HepG2 (cell line): ENCODE results near the gene SSX2IP. TPM values are rescaled to one million over a fixed set of nuclear protein-coding genes. Genes with fewer than 3 reads are reported as not detected.

Experiments
- EP300 ChIP-seq, 3 experiments: sonication (generic) in 1 of 3; formaldehyde crosslinking in 1 of 3; IDR thresholded peaks; 2 replicates each; pipeline versions ENCODE4 v1.5.1 to v1.6.1; 2011 to 2020; ENCODE audit warnings: low read depth in 2 of 3, low read length in 2 of 3, borderline replicate concordance in 1 of 3, improper control_type of control experiment in 1 of 3, mild to moderate bottlenecking in 1 of 3, missing genetic modification reagents in 1 of 3, moderate library complexity in 1 of 3
- HNRNPLL ChIP-seq: fragments of 200-400 bp; formaldehyde crosslinking; IDR thresholded peaks from 2 replicates; pipeline ENCODE4 v1.6.1; 2017; ENCODE audit warnings: mild to moderate bottlenecking, low read depth, low read length; ENCODE audit not compliant: poor library complexity, severe bottlenecking
- JUNB ChIP-seq: sonication (generic); formaldehyde crosslinking; IDR thresholded peaks from 2 replicates; pipeline ENCODE4 v1.8.0; 2022; ENCODE audit warnings: missing genetic modification reagents, mild to moderate bottlenecking, borderline replicate concordance
- KMT2B ChIP-seq: IDR thresholded peaks from 2 replicates; pipeline ENCODE4 v1.6.1; 2016; ENCODE audit warnings: missing genetic modification reagents, missing compliant biosample characterization
- MEIS2 ChIP-seq: sonication (generic); formaldehyde crosslinking; IDR thresholded peaks from 2 replicates; pipeline ENCODE4 v1.9.0; 2021; ENCODE audit warnings: mild to moderate bottlenecking, missing genetic modification reagents
- NAIF1 ChIP-seq: sonication (generic); formaldehyde crosslinking; IDR thresholded peaks from 2 replicates; pipeline ENCODE4 v1.5.0; 2020; ENCODE audit warnings: mild to moderate bottlenecking, missing genetic modification reagents, borderline replicate concordance
- NCOA1 ChIP-seq: sonication (generic); formaldehyde crosslinking; IDR thresholded peaks from 2 replicates; pipeline ENCODE4 v1.9.0; 2021; ENCODE audit warnings: missing genetic modification reagents
- NONO ChIP-seq, 2 experiments: fragments of 450-650 bp in 1 of 2; sonication (generic) in 1 of 2; formaldehyde crosslinking in 1 of 2; IDR thresholded peaks in 1 of 2; conservative IDR thresholded peaks in 1 of 2; 2 replicates each; pipeline versions ENCODE4 v1.6.1 to v1.8.0; 2017 to 2022; ENCODE audit warnings: mild to moderate bottlenecking in 1 of 2, missing genetic modification reagents in 1 of 2, moderate library complexity in 1 of 2
- PRDM15 ChIP-seq: sonication (generic); formaldehyde crosslinking; IDR thresholded peaks from 2 replicates; pipeline ENCODE4 v1.4.0; 2020; ENCODE audit warnings: missing genetic modification reagents
- REL ChIP-seq: sonication (generic); formaldehyde crosslinking; conservative IDR thresholded peaks from 2 replicates; pipeline ENCODE4 v1.8.0; 2022; ENCODE audit warnings: mild to moderate bottlenecking, missing genetic modification reagents, moderate library complexity
- RELA ChIP-seq: sonication (generic); formaldehyde crosslinking; IDR thresholded peaks from 2 replicates; pipeline ENCODE4 v1.4.0; 2020; ENCODE audit warnings: missing genetic modification reagents
- SMAD9 ChIP-seq: sonication (generic); formaldehyde crosslinking; IDR thresholded peaks from 2 replicates; pipeline ENCODE4 v1.5.1; 2020; ENCODE audit warnings: mild to moderate bottlenecking, missing genetic modification reagents
- TEAD2 ChIP-seq: sonication (generic); formaldehyde crosslinking; IDR thresholded peaks from 2 replicates; pipeline ENCODE4 v1.9.0; 2021; ENCODE audit warnings: missing genetic modification reagents
- ZBTB8A ChIP-seq: sonication (generic); formaldehyde crosslinking; IDR thresholded peaks from 2 replicates; pipeline ENCODE4 v1.4.0; 2020; ENCODE audit warnings: mild to moderate bottlenecking, low read depth, missing genetic modification reagents, borderline replicate concordance
- ZMAT3 ChIP-seq: sonication (generic); formaldehyde crosslinking; conservative IDR thresholded peaks from 2 replicates; pipeline ENCODE4 v1.7.0; 2021; ENCODE audit warnings: missing genetic modification reagents
- ZMYM4 ChIP-seq: sonication (generic); formaldehyde crosslinking; IDR thresholded peaks from 2 replicates; pipeline ENCODE4 v1.8.1; 2023; ENCODE audit warnings: mild to moderate bottlenecking, missing genetic modification reagents
- ZNF44 ChIP-seq: sonication (generic); formaldehyde crosslinking; IDR thresholded peaks from 2 replicates; pipeline ENCODE4 v1.5.1; 2020; ENCODE audit warnings: mild to moderate bottlenecking, missing genetic modification reagents
- ZNF546 ChIP-seq: sonication (generic); formaldehyde crosslinking; conservative IDR thresholded peaks from 2 replicates; pipeline ENCODE4 v1.8.1; 2023; ENCODE audit warnings: mild to moderate bottlenecking, missing genetic modification reagents
- ZNF709 ChIP-seq: sonication (generic); formaldehyde crosslinking; IDR thresholded peaks from 2 replicates; pipeline ENCODE4 v1.5.0; 2020; ENCODE audit warnings: mild to moderate bottlenecking, missing genetic modification reagents
- polyA plus RNA-seq, 8 experiments: library from polyadenylated mRNA; depleted of rRNA in 3 of 8; stranded (reverse) in 7 of 8; unstranded in 1 of 8; fragments of >200 nt; fragmentation: Illumina TruSeq in 4 of 8; extraction: Trizol in 4 of 8; gene quantifications; 2 replicates each; pipeline versions ENCODE4 v1.2.1 to v1.2.3, GENCODE V29; 2011 to 2016; ENCODE audit warnings: low read depth in 4 of 8, missing spikeins in 1 of 8, mixed read lengths in 1 of 8; ENCODE audit not compliant: insufficient read depth in 1 of 8
- total RNA-seq, 5 experiments: library from RNA; depleted of rRNA; stranded (reverse); fragments of >200 nt; fragmentation: Illumina TruSeq; extraction: Trizol; gene quantifications; 2 replicates each; pipeline ENCODE4 v1.2.3, GENCODE V29; 2016; ENCODE audit warnings: low read depth in 1 of 5
- TF ChIP-seq, protein P1 (sequence below): sonication (generic); formaldehyde crosslinking; IDR thresholded peaks from 2 replicates; pipeline ENCODE4 v1.5.1; 2020; ENCODE audit warnings: missing genetic modification reagents, mild to moderate bottlenecking, borderline replicate concordance
- TF ChIP-seq, protein P2 (sequence below): sonication (generic); formaldehyde crosslinking; IDR thresholded peaks from 2 replicates; pipeline ENCODE4 v1.4.0; 2020; ENCODE audit warnings: missing genetic modification reagents

SSX2IP gene
- total and polyA plus RNA-seq, 2 of the 13 experiments (the other 11 are each of a cell fraction or from before 2014, with no cell fraction given), result 2.7 to 23.7 TPM

- TF ChIP-seq, protein P1, sequence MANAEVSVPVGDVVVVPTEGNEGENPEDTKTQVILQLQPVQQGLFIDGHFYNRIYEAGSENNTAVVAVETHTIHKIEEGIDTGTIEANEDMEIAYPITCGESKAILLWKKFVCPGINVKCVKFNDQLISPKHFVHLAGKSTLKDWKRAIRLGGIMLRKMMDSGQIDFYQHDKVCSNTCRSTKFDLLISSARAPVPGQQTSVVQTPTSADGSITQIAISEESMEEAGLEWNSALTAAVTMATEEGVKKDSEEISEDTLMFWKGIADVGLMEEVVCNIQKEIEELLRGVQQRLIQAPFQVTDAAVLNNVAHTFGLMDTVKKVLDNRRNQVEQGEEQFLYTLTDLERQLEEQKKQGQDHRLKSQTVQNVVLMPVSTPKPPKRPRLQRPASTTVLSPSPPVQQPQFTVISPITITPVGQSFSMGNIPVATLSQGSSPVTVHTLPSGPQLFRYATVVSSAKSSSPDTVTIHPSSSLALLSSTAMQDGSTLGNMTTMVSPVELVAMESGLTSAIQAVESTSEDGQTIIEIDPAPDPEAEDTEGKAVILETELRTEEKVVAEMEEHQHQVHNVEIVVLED, result peak; percentile 43; the same call in 1 of the 2 replicates
- TF ChIP-seq PRDM15 (CRISPR knock-in tag), result peak; percentile 76
- TF ChIP-seq ZNF709 (CRISPR knock-in tag), result 0 out of 2 replicates have a peak, but pooled peaks have one; percentile 22
- no peak for TF ChIP-seq ZBTB8A (CRISPR knock-in tag)
- no peak for TF ChIP-seq SMAD9 (CRISPR knock-in tag)
- TF ChIP-seq MEIS2 (CRISPR knock-in tag), result no peak
- no peak for TF ChIP-seq ZNF44 (CRISPR knock-in tag)
- TF ChIP-seq JUNB (CRISPR knock-in tag), result no peak
- TF ChIP-seq, protein P2, sequence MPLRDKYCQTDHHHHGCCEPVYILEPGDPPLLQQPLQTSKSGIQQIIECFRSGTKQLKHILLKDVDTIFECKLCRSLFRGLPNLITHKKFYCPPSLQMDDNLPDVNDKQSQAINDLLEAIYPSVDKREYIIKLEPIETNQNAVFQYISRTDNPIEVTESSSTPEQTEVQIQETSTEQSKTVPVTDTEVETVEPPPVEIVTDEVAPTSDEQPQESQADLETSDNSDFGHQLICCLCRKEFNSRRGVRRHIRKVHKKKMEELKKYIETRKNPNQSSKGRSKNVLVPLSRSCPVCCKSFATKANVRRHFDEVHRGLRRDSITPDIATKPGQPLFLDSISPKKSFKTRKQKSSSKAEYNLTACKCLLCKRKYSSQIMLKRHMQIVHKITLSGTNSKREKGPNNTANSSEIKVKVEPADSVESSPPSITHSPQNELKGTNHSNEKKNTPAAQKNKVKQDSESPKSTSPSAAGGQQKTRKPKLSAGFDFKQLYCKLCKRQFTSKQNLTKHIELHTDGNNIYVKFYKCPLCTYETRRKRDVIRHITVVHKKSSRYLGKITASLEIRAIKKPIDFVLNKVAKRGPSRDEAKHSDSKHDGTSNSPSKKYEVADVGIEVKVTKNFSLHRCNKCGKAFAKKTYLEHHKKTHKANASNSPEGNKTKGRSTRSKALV (CRISPR knock-in tag), result peak; percentile 33; the same call in 1 of the 2 replicates
- TF ChIP-seq EP300 (IDR thresholded peaks at IDR 0.05; ENCODE audit: low read depth in 2 of 2, low read length in 2 of 2), result 0 out of 4 replicates have a peak, but pooled peaks of 1 of the 2 experiments have one; percentile 26
- no peak for TF ChIP-seq EP300 (CRISPR knock-in tag; IDR thresholded peaks at IDR 0.05; ENCODE audit: borderline replicate concordance)
- peak; percentile 49; the same call in 1 of the 2 replicates for TF ChIP-seq ZNF546 (CRISPR knock-in tag)
- TF ChIP-seq KMT2B, result peak; percentile 50; the same call in 1 of the 2 replicates
- no peak for TF ChIP-seq RELA
- TF ChIP-seq NAIF1, result peak; percentile 86
- TF ChIP-seq NCOA1 (CRISPR knock-in tag), result no peak
- 0 out of 2 replicates have a peak, but pooled peaks have one; percentile 16 for TF ChIP-seq ZMAT3 (CRISPR knock-in tag)
- peak; percentile 99 for TF ChIP-seq HNRNPLL
- TF ChIP-seq ZMYM4 (CRISPR knock-in tag), result peak; percentile 62; the same call in 1 of the 2 replicates
- TF ChIP-seq REL (CRISPR knock-in tag), result no peak
- no peak for TF ChIP-seq NONO (IDR thresholded peaks at IDR 0.05)
- TF ChIP-seq NONO (CRISPR knock-in tag; conservative IDR thresholded peaks at IDR 0.05), result no peak
- TF ChIP-seq TEAD2 (CRISPR knock-in tag), result no peak
These were observed at the start of gene SSX2IP (continued) for GRCh38 chr1:84690397-84691121.
